HG03575 (cell line): Measurements from ENCODE around the gene TAPBP.
"Not testable (repeated sequence)": the region's sequence is repeated elsewhere in the genome, so short reads cannot be mapped to it uniquely, and the experiment has no call there.

ENCODE experiments used
- ATAC-seq: cut with Tn5 transposase; IDR thresholded peaks from one replicate; pipeline ENCODE4 v1.9.1; 2021; ENCODE audit not compliant: unreplicated experiment, insufficient number of reproducible peaks, low FRiP score; ENCODE audit errors: extremely low read depth

Gene TAPBP

DNA sequence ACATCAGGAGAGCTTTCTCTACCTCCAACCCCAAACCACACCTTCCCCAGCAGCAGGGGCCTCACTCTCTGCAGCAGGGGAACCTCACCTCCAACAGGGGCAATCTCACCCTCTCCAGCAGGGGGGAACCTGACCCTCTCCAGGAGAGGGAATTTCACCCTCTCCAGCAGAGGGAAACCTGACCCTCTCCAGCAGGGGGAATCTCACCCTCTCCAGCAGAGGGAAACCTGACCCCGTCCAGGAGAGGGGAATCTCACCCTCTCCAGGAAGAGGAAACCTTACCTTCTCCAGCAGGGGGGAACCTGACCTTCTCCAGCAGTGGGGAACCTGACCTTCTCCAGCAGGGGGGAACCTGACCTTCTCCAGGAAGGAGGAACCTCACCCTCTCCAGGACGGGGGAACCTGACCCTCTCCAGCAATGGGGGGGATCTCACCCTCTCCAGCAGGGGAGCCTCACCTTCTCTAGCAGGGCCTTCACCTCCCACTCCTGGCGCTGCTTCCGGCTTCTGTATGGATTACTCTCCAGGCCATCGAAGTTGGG is 33.8 kb downstream of the TAPBP start:
- ATAC-seq, result no peak

DNA sequence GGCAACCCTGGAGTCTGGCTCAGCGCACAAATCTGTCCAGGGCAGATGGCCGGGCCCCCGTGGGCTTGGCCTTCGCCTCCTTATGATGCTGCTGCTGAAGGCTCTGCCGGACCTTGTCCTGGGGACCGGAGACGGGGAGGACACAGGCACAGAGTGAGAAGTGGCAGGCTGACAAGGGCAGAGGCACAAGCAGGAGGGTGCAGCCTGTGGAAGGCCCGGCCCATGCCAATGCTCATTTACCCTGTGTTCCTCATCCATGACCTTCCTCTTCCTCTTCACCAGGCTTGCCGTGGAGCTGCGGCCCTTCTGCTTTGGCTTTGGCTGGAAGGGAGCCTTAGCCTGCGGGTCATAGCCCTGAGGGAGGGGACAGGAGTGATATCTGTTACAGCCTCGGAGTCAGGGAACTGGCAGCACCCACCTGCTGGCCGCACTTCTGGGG is 34.6 kb downstream of the TAPBP start:
- no peak for ATAC-seq

DNA sequence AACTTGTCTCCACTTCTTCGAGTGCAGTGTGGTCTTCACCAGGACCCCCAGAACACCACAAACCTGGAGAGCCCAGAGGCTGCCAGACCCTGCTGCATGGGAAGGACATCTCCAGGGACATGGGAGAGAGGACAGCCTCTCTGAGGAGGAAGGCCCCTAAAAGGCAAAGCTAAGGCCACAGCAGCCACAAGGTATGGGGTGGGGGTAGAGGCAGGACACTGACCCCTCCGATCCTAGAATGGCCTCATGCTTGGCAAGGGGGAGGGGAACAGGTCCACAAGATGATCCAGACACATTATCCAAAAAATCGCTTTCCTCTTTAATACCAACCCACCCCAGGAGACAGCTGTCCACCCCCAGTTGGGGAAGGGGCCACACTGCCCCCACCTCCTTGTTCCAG is 35.1 kb downstream of the TAPBP start:
- ATAC-seq, result no peak

DNA sequence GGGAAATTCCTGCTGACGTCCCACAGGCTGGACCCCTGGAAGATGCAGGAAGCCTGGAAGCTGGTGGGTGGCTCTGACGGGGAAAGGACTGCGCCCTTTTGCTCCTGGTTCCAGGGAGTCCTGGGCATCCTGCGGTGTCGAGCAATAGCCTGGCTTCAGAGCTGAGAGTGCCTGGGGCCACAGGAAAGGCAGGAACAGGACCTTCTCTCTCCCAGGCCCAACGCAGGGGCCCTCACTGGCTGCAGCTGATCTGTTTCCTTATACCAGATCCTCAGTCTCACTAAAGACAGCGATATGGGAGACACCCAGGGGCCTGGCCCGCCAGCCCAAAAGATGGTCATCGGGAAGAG is 35.5 kb downstream of the TAPBP start:
- ATAC-seq, result no peak

DNA sequence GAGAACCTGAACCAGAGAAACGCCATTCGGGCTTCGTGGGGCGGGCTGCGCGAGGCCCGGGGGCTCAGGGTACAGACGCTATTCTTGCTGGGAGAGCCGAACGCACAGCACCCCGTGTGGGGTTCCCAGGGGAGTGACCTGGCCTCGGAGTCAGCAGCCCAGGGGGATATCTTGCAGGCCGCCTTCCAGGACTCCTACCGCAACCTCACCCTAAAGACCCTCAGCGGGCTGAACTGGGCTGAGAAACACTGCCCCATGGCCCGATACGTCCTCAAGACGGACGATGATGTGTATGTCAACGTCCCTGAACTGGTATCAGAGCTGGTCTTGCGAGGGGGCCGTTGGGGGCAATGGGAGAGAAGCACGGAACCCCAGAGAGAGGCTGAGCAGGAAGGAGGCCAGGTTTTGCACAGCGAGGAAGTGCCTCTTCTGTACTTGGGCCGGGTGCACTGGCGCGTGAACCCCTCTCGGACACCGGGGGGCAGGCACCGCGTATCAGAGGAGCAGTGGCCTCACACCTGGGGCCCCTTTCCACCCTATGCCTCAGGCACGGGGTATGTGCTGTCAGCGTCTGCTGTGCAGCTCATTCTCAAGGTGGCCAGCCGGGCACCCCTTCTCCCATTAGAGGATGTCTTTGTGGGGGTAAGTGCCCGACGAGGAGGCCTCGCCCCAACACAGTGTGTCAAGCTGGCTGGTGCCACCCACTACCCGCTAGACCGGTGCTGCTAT is 36.1 kb downstream of the TAPBP start:
- no peak for ATAC-seq

DNA sequence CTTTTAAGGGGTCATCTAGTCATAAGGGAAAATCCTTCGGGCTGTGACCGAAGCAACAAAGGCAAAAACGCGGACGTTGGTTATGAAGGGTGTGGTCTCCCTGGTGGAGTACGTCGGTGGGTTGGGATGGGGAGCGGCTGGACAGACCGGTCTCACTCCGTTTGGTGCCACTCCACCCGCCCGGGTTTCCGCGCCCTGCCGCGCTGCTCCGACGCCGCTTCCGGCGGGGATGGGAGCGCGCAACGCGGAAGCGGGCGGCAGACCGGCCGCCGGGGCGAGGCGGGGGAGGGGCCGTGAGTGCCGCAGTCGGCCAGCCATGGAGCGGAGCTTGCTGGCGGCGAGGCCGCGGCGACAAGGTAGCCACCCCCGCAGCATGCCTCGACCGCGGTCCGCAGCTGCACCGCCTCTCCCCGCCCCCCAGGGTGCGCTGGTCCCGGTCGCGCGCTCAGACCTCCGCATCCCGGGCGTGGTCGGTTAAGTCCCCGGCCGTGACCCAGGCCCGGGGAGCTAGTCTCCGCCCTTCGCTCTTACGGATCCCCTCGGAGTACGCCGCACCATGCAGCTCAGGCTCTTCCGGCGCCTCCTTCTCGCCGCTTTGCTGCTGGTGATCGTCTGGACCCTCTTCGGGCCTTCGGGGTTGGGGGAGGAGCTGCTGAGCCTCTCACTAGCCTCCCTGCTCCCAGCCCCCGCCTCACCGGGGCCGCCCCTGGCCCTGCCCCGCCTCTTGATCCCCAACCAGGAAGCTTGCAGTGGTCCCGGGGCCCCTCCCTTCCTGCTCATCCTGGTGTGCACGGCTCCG is 36.8 kb downstream of the TAPBP start, which contains the start of gene B3GALT4:
B3GALT4 (plus strand) TSS at position 260 of the 799 bp plus-strand sequence; CDS start at position 557, 297 bp downstream.
- ATAC-seq, result no peak

DNA sequence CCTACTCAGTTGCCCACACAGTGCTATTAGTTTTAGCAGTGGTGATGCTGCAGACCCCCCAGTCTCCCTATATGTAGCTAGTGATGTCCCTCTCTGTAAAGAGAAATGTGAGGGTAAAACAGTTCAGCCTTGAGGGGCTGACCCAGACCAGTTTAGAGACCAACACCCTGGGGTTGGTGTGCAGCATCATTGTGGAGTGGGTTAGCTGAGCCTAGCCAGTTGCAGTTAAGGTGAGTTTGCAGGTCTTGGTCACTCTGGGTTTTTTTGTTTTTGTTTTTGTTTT is 37.4 kb downstream of the TAPBP start:
- no peak for ATAC-seq

DNA sequence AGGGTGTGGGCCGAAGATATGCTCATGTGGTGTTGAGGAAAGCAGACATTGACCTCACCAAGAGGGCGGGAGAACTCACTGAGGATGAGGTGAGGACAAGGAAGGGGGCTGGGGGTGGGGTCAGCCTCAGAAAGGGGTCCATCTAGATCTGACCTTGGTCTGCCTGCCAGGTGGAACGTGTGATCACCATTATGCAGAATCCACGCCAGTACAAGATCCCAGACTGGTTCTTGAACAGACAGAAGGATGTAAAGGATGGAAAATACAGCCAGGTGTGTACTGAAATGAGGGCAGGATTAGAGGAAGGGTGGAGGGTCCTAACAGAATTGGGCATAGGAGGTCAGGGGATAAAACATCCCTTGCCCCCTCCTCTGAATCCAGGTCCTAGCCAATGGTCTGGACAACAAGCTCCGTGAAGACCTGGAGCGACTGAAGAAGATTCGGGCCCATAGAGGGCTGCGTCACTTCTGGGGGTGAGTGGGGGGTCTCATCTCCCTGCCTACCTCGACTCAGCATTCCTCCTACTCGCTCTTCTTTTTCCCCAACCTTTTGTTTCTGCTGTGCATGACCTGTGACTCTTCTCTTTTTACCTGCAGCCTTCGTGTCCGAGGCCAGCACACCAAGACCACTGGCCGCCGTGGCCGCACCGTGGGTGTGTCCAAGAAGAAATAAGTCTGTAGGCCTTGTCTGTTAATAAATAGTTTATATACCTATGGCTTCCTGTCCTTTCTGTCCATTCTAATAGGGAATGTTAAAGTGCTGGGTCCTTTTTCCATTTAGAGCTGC is 37.9 kb downstream of the TAPBP start:
- not testable (repeated sequence) for ATAC-seq

DNA sequence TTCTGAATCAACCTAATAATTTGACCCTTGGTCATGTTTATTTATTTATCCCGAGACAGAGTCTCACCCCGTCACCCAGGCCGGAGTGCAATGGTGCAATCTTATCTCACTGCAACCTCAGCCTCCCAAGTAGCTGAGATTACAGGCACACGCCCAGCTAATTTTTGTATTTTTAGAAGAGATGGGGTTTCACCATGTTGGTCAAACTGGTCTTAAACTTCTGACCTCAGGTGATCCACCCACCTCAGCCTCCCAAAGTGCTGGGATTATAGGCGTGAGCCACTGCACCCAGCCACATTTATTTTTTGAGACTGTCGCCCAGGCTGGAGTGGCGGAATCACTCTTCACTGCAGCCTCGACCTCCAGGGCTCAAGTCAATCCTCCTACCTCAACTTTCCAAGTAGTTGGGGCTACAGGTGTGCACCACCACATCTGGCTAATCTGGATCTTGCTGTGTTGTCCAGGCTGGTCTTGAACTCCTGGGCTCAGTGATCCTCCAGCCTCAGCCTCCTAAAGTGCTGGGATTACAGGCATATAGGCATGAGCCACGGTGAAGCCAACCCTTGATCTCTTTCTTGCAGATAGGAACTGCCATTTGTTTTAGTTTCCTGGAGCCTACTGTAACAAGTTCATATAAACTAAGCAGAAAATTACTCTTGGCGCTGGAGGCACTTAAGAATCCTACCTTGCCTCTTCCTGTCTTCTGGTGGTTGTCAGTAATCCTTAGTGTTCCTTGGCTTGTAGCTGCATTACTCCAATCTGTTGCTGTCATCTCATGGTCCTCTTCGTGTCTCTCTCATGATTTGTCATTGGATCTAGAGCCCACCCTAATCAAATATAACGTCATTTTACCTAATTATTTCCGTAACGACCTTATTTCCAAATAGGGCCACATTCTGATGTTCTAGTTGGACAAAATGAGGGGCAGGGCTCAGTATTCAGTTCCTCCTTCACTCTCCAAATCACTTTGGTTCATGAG is 39.7 kb downstream of the TAPBP start:
- no peak for ATAC-seq

DNA sequence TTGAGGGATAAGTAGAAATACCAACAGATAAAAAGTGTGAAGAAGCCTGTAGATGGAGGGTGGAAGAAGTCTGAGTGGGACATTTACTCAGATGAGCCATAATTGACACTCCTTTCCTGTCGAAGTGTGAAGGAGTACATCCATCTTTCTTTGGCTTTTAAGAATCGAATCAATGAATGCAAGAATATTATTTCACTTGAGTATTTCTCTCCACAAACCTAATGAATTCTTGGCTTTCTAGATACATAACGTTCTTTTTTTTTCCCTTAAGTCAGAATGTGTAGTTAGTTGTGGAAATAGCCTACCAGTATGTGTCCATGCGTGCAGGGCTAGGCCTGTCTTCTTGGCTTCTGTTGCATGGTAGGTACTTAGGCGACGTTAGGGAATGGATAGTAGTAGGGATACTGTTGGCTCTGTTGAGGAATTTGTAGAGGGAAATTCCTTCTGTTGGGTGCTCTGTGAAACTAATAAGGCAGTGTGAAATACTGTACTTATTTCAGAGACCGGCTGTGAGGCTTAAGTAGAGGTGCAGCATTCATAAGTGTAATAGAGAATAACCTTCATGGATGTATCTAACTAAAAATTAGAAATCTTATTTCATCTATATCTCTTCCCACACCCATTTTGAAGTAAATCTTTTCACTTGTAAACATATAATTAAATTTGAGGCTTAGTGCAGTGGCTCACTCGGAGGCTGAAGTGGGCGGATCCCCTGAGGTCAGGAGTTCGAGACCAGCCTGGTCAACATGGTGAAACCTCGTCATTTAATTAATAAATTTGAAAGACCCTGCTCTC is 40.6 kb downstream of the TAPBP start:
- no peak for ATAC-seq

DNA sequence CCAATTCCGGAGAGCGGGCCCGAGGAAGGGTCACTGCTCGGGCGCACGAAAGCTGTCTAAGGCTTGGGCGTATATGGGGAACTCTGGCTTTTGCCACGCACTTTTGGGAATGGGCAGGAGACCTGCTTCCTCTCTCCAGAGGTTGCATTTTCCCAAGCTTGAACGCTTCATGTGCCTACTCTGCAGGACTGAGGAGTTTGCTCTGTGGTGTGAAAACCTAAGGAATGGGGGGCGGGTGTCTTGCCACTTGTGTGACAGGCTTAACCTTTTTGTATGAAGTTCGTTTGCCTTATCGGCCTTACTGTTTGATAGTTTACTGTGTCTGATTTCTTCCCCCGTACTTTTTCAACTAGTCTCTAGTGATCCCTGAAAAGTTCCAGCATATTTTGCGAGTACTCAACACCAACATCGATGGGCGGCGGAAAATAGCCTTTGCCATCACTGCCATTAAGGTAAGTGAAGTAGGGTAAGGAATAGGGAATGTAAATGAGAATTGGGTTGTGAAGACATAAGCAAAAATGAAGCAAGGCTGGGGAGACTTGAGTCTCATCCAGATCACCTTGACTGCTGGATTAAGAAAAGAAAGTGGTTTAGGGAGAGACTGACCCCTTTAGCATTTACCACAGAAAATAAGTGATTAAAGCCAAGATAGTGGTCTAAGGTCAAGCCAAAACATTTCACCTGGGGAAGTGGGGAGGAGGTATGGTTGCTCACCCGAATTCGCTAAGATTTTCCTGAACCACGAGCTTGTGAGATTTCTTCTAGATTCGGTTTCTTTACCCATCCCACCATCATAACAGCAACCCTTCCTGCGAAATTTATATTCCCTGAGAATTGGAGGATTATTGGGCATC is 41.4 kb downstream of the TAPBP start:
- no peak for ATAC-seq

DNA sequence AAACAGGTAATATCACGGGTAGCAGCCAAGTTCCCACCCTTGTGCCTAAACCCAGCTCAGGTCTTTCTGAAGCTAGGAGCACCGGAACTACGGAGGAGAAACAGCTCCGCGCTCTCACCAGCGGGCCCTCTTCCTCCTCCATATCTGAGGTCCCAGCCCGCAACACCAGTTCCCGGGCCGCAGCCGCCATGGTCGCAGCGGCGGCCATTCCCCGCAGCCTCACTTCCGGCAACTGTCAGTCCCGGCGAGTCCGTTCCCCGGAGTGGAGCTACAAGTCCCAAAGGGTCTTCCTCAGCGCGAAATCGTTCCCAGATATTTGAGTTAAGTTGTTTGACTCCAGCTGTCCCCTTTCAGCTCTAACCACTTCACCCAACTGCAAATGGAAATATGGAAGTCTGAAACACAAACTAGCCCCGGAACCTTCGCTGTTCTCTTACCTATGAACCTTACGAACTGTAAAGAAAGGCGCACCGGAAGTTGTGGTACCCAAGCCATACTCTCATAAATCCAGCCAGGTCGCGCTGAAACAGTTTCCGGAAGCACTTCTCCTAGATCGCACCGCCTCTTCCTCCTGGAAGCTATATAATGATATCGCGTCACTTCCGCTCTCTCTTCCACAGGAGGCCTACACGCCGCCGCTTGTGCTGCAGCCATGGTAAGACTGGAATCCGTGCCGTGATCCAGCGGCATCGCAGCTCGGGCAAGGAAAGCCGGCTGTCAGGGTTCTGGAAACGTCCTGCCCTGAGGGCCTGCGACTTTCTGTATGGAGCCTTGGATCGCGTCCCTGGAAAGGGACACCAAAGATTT is 42.2 kb downstream of the TAPBP start, which contains the start of the genes RPS18 and VPS52:
RPS18 (plus strand) TSS at position 608 of the 807 bp plus-strand sequence; CDS start at position 653, 45 bp downstream.
VPS52 (minus strand) TSS at position 409 of the 807 bp plus-strand sequence; CDS start at position 208, 201 bp downstream.
- peak; percentile 39 for ATAC-seq

DNA sequence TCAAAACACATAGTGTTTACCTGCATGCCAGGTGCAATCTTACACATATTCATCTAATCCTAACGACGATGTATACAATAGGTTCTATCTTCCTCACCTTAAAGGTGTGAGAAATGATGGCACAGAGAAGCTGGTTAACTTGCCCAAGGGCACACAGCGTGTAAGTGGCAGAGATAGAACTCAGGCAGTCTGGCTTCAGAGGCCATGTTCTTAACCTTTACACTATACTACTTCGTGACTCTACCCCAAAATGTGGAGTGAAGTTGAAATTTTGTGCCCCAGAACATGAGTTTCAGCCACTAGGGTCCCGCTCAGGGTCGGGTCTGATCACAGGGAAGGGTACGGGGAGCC is 42.8 kb downstream of the TAPBP start:
- ATAC-seq, result peak; percentile 13

DNA sequence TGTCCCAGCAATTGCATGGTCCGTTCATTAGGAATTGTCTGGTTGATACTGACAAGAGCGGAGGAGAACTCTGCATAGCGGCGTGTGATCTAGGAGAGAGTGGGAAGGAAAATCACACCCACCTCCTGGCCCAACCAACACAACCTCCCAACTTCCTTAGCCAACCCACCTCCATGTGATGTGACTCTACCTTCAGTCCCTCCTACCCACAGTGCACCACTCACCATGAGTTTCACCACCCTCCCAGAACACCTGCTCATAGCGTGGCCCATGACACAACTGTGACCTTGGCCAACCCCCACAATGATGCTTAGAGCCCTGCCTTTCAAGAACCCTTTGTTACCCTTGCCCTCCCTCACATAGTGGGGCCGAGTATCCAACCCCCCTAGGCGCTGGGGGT is 49.9 kb downstream of the TAPBP start:
- no peak for ATAC-seq

DNA sequence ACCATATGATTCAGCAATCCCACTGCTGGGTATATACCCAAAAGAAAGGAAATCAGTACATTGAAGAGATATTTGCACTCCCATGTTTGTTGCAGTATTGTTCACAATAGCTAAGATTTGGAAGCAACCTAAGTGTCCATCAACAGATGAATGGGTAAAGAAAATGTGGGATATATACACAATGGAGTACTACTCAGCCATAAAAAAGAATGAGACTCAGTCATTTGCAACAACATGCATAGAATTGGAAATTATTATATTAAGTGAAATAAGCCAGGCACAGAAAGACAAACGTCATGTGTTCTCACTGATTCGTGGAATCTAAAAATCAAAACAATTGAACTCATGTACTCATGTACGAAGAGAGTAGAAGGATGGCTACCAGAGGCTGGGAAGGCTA is 51.4 kb downstream of the TAPBP start:
- ATAC-seq, result not testable (repeated sequence)

DNA sequence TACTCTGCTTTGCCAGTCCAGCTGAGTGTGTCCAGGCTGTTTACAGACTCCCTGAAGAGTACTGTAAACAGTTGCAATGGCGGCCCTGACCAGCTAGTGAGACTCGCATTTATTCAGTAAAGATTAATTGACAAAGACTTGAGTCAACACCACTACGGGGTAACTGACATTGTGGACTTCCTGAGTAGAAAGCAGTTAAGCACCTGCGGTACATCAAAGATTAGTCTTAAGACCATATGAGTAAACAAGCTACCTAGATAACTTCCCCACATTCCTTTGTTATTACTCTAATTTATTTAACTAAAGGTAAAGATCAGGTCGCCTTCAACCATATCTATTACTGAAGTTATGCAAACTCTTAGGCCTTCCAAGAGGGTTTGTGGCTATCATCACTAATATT is 54.8 kb downstream of the TAPBP start:
- ATAC-seq, result no peak
